WI38 (cell line): Measurements from ENCODE around the gene GREM2.

Experiments used
- H3K4me3 ChIP-seq: 2 replicates; pipeline ENCODE4 v1.5.1; 2011; ENCODE audit warnings: low read depth, mild to moderate bottlenecking, control low read depth, low read length
- CTCF ChIP-seq: IDR thresholded peaks from 2 replicates; pipeline ENCODE4 v1.5.1; 2012; ENCODE audit warnings: low read depth, mild to moderate bottlenecking, control low read depth, low read length

GREM2 gene

GRCh38 chr1:240484804-240485443, 127.0 kb downstream of the GREM2 start:
- H3K4me3 ChIP-seq = no peak overlapping the region
- TF ChIP-seq CTCF = no peak

- no peak overlapping the region for H3K4me3 ChIP-seq
- no peak for TF ChIP-seq CTCF
Measured at GRCh38 chr1:240478536-240478935, 133.4 kb downstream of the GREM2 start.

GRCh38 chr1:240475832-240476231, 136.1 kb downstream of the GREM2 start:
- no peak overlapping the region for H3K4me3 ChIP-seq
- TF ChIP-seq CTCF = no peak

- TF ChIP-seq CTCF = no peak
- H3K4me3 ChIP-seq = no peak overlapping the region
Measured at GRCh38 chr1:240474133-240474614, 137.8 kb downstream of the GREM2 start.

- no peak for TF ChIP-seq CTCF
- H3K4me3 ChIP-seq = no peak overlapping the region
Measured at GRCh38 chr1:240468656-240469055, 143.3 kb downstream of the GREM2 start.

GRCh38 chr1:240467895-240468294, 144.1 kb downstream of the GREM2 start:
- TF ChIP-seq CTCF = no peak
- no peak overlapping the region for H3K4me3 ChIP-seq

- H3K4me3 ChIP-seq = no peak overlapping the region
- no peak for TF ChIP-seq CTCF
Measured at GRCh38 chr1:240466509-240466908, 145.4 kb downstream of the GREM2 start.
